Measurements from ENCODE around the gene COX11. TPM values are rescaled to one million over a fixed set of nuclear protein-coding genes. Genes with fewer than 3 reads are reported as not detected.

Gene COX11
- total and polyA plus RNA-seq, 2 of the 13 experiments (the other 11 are each of a cell fraction or from before 2014, with no cell fraction given) = 103 to 203 TPM

DNA sequence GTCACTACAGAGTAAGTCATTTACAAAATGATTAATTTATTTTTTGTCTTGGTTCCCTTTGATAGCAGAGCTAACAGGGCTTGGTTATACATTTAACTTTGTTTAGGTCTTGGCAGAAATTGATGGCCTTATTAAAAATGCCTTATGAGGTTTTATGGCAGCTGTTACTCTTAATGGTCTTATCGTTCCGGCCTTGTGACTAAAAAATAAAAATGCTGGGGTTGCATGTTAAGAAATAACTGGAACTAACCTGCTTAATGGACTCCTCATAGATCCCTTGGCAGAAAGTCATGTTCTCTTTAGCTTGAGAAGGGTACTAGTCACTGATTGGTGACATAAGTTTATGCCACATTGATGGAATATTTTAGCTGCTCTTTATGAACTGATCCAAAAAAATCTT, 18.3 kb downstream of the COX11 start:
- intact Hi-C loops (cut with micrococcal nuclease; ENCODE audit: unreplicated experiment) = no loop called here
- no peaks in the 10 kb centered on the region for H4K20me1 ChIP-seq (ENCODE audit: insufficient read depth, low read length)
- H3K4me2 ChIP-seq (ENCODE audit: low read depth, low read length) = no peak overlapping the region
- no peak for DNase-seq (ENCODE audit: low spot score)
- H2AFZ ChIP-seq (ENCODE audit: low read length) = no peak overlapping the region
- in situ Hi-C loops (cut with HindIII; ENCODE audit: extremely low pct_ligation_motif_present, low pct_unique_long_range_greater_than_20kb) = no loop called here
- no peak overlapping the region for H3K27ac ChIP-seq (ENCODE audit: extremely low read length, insufficient read depth, low read length)
- POLR2A ChIA-PET = no interaction called here
- CTCF ChIA-PET (ENCODE audit: low intra/inter-chr PET ratio, low total read pairs) = no interaction called here
- peaks cover 19% of the 10 kb centered on the region for H3K4me1 ChIP-seq (ENCODE audit: insufficient read depth, low read length)
- BruUV-seq (replicated peaks) = no TSS peak
- WGBS (ENCODE audit: low lambda C conversion rate) = 99% methylated on average over 2 of the region's 2 CpGs
- H3K36me3 ChIP-seq (replicated peaks in 1 of 2; ENCODE audit: control insufficient read depth in 1 of 2, insufficient read depth in 2 of 2, low read length in 2 of 2) = peaks cover 13 to 32% of the 10 kb centered on the region in 2 experiments
- no peak for ATAC-seq
- H3K4me3 ChIP-seq (replicated peaks in 1 of 3; ENCODE audit: insufficient read depth in 1 of 3, low read depth in 2 of 3, low read length in 3 of 3) = no peak overlapping the region
- no peak overlapping the region for H3K9ac ChIP-seq (ENCODE audit: insufficient read depth, low read depth, low read length)
- no peaks in the 10 kb centered on the region for H3K79me2 ChIP-seq (ENCODE audit: insufficient read depth, low read length)
- no peaks in the 10 kb centered on the region for H3K9me3 ChIP-seq (ENCODE audit: low read length)
- no peaks in the 10 kb centered on the region for H3K27me3 ChIP-seq (ENCODE audit: control insufficient read depth in 1 of 2, insufficient read depth in 2 of 2, low read length in 2 of 2)
- no peak for TF ChIP-seq ZFP90 (CRISPR knock-in tag; IDR thresholded peaks at IDR 0.05; ENCODE audit: borderline replicate concordance)
- TF ChIP-seq, protein P1, sequence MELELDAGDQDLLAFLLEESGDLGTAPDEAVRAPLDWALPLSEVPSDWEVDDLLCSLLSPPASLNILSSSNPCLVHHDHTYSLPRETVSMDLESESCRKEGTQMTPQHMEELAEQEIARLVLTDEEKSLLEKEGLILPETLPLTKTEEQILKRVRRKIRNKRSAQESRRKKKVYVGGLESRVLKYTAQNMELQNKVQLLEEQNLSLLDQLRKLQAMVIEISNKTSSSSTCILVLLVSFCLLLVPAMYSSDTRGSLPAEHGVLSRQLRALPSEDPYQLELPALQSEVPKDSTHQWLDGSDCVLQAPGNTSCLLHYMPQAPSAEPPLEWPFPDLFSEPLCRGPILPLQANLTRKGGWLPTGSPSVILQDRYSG (CRISPR knock-in tag; IDR thresholded peaks at IDR 0.05) = no peak
- no peak for TF ChIP-seq ZFP62 (CRISPR knock-in tag; IDR thresholded peaks at IDR 0.05)
- TF ChIP-seq ZNF569 (CRISPR knock-in tag; IDR thresholded peaks at IDR 0.05; ENCODE audit: borderline replicate concordance) = no peak
- TF ChIP-seq MEIS2 (CRISPR knock-in tag; IDR thresholded peaks at IDR 0.05) = no peak
- TF ChIP-seq, protein P2, sequence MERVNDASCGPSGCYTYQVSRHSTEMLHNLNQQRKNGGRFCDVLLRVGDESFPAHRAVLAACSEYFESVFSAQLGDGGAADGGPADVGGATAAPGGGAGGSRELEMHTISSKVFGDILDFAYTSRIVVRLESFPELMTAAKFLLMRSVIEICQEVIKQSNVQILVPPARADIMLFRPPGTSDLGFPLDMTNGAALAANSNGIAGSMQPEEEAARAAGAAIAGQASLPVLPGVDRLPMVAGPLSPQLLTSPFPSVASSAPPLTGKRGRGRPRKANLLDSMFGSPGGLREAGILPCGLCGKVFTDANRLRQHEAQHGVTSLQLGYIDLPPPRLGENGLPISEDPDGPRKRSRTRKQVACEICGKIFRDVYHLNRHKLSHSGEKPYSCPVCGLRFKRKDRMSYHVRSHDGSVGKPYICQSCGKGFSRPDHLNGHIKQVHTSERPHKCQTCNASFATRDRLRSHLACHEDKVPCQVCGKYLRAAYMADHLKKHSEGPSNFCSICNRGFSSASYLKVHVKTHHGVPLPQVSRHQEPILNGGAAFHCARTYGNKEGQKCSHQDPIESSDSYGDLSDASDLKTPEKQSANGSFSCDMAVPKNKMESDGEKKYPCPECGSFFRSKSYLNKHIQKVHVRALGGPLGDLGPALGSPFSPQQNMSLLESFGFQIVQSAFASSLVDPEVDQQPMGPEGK (CRISPR knock-in tag; IDR thresholded peaks at IDR 0.05) = no peak
- TF ChIP-seq, protein P3, sequence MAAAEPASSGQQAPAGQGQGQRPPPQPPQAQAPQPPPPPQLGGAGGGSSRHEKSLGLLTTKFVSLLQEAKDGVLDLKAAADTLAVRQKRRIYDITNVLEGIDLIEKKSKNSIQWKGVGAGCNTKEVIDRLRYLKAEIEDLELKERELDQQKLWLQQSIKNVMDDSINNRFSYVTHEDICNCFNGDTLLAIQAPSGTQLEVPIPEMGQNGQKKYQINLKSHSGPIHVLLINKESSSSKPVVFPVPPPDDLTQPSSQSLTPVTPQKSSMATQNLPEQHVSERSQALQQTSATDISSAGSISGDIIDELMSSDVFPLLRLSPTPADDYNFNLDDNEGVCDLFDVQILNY (CRISPR knock-in tag; conservative IDR thresholded peaks at IDR 0.05) = no peak
- no peak for TF ChIP-seq ZBTB1 (CRISPR knock-in tag; IDR thresholded peaks at IDR 0.05; ENCODE audit: borderline replicate concordance)
- no peak for TF ChIP-seq MYC (CRISPR knock-in tag; IDR thresholded peaks at IDR 0.05; ENCODE audit: borderline replicate concordance)
- no peak for TF ChIP-seq TBX3 (IDR thresholded peaks at IDR 0.05; ENCODE audit: borderline replicate concordance)
- no peak for TF ChIP-seq TRIM24 (CRISPR knock-in tag; IDR thresholded peaks at IDR 0.05)
- TF ChIP-seq, protein P4, sequence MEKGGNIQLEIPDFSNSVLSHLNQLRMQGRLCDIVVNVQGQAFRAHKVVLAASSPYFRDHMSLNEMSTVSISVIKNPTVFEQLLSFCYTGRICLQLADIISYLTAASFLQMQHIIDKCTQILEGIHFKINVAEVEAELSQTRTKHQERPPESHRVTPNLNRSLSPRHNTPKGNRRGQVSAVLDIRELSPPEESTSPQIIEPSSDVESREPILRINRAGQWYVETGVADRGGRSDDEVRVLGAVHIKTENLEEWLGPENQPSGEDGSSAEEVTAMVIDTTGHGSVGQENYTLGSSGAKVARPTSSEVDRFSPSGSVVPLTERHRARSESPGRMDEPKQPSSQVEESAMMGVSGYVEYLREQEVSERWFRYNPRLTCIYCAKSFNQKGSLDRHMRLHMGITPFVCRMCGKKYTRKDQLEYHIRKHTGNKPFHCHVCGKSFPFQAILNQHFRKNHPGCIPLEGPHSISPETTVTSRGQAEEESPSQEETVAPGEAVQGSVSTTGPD (CRISPR knock-in tag; IDR thresholded peaks at IDR 0.05) = no peak
- no peak for TF ChIP-seq DMAP1 (CRISPR knock-in tag; IDR thresholded peaks at IDR 0.05)
- no peak for TF ChIP-seq LCORL (IDR thresholded peaks at IDR 0.05)
- no peak for TF ChIP-seq LCORL (CRISPR knock-in tag; IDR thresholded peaks at IDR 0.05)
- no peak for TF ChIP-seq YEATS2 (CRISPR knock-in tag; IDR thresholded peaks at IDR 0.05; ENCODE audit: borderline replicate concordance)
- no peak for FAIRE-seq
